NCI-H1092 (cell line): ENCODE data around the gene NRXN3.

Experiments used
- DNase-seq: peaks from one replicate; lab custom pipeline; 2025; lab: John Stamatoyannopoulos, UW

Gene NRXN3

DNA sequence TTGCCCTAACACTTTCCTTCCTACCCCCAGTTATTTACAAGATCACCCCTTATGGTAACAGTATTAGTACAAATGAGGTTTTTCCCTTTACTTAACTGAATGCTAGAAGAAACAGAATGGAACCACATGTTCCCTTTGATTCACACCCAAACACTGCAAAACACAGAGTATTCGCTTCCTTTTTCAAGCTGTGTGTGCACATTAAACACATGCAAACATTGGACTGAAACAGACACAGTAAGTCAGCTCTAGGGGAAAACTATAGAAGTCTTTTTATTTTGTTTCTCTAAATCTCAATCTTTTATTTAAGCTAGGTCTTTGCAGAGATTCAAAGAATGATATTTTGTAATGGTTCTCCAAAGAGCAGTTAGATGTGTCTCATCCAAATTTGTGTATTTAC is 1312.7 kb downstream of the NRXN3 start:
- DNase-seq, result no peak

GRCh38 chr14:79483477-79484388 is 1313.6 kb downstream of the NRXN3 start:
- DNase-seq, result no peak

DNA sequence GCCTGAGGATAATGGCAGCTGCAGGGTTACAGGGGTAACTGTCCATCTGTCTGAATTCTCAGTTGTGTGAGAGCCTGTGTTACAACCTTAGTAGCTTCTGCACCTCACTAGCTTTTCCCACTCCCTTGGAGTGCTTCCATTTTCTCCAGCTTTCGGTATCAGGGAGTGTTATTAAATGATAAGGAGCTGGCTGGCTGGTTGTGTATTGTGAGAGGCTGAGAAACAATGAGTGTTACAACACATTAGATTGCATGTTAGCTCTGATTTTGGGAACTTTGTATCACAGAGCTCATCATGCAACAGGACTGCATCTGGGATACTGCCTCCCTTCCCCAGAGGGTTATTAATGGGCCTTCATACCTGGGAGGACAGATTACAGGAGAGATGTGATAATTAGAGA is 1317.5 kb downstream of the NRXN3 start:
- no peak for DNase-seq

GRCh38 chr14:79491161-79491560 is 1321.0 kb downstream of the NRXN3 start:
- no peak for DNase-seq

- DNase-seq, result no peak
These were observed 1323.0 kb downstream of the NRXN3 start for GRCh38 chr14:79493081-79493645.

DNA sequence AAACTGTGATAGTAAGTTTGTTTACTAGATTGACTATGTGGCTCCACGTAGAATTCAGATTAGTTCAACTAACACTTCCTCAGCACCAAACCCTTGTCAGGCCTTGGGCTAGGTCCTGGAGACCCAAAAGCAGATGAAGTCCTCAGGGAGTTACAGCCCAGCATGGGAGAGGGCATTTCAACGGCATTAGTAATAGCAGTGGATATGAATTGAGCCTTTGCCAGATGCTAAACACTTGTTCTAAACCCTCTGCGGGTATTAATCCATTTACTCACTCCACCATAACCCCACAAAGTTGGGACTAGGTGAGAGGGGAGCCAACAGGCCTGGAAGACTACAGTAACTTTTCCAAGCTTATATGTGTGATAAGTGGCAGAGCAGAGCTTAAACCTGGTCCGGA is 1326.5 kb downstream of the NRXN3 start:
- no peak for DNase-seq

GRCh38 chr14:79500489-79500888 is 1330.3 kb downstream of the NRXN3 start:
- DNase-seq, result no peak

- no peak for DNase-seq
These were observed 1332.1 kb downstream of the NRXN3 start for GRCh38 chr14:79502136-79502750.

DNA sequence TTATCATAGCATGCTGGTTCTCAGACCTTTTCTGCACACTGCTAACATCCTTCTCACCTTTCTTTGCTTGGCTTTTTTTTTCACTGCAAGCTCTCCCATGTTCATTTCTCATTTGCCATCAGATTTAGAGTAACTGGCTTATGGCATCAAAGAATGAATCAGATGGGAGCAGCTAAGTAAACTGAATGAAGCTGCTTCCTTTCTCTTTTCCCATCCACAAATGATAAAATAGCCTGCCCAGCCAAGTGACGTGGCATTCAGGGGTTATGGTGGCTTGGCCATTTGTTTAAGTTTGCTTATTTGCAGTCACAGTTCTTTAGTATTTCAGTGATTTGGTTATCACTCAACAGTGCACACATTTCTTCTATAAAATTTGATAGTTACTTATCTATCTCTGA is 1332.6 kb downstream of the NRXN3 start:
- no peak for DNase-seq

DNA sequence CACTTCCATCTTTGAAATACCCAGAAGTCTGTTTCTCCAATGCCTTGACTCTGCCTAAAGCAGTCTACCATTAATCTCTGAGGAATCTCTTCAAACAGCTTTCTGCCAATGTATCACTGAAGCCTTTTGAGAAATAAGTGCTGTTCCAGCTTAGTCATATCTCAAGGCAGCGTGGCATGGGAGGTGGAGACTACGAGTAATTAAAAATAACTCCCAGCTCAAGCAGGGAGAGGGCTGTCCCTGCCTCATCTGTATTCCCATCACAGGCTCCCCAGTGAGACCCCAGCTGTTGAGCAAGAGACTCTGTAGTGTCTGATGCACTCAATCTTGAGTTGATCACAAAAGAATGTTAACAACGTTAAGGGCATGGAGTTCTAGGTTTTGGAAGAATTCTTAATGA is 1340.5 kb downstream of the NRXN3 start:
- no peak for DNase-seq

DNA sequence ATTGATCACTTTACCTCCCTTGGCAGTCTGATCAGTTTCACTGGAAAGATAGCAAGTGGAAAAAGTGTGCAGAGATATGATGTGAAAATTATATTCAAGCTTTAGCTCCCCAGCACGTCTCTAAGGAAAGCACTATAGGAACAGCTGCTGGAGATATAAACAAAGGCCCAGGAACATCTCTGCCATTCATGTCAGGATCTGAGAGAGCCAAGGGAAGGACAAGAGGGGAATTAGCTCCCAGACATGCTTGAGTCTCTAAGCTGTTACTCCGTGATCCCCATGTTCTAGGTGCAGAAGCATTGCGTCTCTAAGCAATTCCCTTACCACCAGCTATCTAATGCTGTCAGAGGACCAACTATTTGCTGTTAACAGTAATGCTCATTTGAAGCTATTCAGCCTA is 1341.0 kb downstream of the NRXN3 start:
- DNase-seq, result no peak

- no peak for DNase-seq
These were observed 1343.3 kb downstream of the NRXN3 start for GRCh38 chr14:79513446-79513845.

- DNase-seq, result no peak
These were observed 1344.5 kb downstream of the NRXN3 start for GRCh38 chr14:79514700-79515099.

- DNase-seq, result no peak
These were observed 1345.0 kb downstream of the NRXN3 start for GRCh38 chr14:79515158-79515557.

DNA sequence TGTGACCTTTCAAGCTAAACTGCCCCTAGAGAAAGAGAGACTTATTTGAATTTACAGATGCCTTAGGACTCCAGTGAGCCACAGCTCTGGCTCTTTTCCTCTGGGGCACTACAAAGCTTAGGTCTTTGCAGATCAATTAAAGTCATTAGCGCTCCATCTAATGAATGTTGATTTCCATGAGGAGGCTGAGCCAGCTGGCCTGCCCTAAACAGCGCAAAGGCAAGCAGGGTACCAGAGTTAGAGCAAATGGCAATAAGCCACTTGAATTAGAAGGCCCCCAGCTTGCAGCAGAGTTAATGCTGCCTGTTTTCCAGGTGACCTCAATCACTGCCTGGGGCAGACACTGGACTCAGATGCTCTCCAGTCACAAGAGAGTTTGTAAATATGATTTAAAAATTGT is 1345.8 kb downstream of the NRXN3 start:
- DNase-seq, result no peak

GRCh38 chr14:79525416-79525815 is 1355.2 kb downstream of the NRXN3 start:
- DNase-seq, result no peak

DNA sequence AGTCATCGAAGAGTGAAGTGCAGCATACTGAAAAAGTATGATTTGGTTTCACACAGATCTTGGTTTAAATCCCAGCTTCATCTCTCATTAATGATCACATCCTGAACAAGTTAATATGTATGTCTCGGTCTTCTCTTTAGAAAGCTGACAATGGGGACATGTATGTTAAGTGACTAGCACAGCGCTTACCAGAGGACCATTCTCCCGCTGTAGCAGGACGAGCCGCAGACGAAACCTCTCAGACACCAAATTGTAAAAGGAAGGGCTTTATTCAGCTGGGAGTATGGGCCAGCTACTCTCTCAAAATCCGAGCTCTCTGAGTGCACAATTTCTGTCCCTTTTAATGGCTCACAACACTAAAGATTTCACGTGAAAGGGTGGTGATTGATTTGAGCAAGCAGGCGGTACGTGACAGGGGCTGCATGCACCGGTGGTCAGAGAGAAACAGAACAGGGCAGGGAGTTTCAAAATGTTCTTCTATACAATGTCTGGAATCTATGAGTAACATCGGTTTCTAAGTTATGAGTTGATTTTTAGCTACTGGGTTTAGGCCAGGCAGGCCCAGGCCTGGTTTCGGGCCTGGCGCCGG is 1358.7 kb downstream of the NRXN3 start:
- DNase-seq, result no peak

DNA sequence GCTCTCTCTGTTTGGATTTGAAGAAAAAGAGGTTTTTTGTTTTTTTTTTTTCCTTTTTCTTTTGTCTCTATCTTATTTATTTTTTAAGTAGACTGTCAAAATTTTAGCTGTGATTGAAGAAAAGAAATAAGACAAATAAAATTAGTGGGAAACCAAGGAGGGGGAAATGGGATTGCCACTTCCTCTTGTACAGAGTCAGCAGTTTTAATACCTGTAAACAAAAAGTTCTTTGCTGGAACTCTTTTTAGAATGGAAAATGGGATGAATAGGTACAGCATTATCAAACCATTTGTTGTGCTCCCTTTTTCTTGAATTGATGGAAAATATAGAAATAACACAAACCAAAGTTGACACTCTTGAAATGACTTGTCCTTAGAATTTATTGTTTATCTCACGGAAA is 1360.4 kb downstream of the NRXN3 start:
- DNase-seq, result no peak

DNA sequence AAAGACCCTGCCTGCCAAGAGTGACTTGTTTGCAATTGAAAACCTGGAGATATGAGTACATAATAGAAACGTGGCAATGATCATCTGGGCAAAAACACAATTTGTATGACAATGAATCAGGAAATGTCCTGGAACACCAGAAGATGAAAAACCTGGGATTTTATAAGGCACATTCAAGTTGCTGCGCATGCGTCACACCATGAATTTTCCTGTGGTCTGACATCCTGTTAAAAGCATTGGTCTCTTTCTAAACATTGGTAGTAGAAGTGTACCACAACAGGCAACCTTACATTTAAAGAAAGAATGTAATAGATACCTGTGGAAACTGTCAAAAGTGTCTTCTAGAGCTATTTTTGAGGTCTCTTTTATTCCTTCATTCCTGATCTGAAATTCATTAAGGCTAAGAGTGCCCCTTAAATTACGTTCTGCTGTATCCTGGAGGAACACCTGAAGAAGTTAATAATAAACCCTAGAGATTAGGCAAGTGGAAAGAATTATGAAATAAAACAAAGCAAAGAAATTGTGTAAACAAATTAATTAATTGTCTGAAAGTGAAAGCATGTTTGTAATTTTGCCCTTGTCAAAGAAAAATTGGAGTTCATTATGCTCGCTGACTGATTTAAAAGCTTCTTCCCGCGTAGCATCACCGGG is 1364.7 kb downstream of the NRXN3 start:
- no peak for DNase-seq

DNA sequence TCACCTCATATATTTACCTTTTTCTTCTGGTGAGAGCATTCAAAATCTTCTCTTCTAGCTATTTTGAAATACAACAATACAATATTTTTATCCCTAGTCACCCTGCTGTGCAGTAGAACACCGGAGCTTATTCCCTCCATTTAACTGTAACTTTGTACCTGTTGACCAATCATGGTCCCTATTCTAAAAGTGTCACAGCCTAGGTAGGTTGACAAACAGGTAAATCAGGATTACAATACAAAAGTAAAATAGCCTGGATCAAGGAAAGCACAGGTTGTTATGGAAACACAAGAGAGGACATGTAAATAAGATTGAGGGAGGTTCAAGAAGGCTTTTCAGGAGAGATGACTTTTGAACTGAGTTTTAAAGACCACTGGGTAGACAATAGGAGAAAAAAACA is 1370.2 kb downstream of the NRXN3 start:
- DNase-seq, result no peak

DNA sequence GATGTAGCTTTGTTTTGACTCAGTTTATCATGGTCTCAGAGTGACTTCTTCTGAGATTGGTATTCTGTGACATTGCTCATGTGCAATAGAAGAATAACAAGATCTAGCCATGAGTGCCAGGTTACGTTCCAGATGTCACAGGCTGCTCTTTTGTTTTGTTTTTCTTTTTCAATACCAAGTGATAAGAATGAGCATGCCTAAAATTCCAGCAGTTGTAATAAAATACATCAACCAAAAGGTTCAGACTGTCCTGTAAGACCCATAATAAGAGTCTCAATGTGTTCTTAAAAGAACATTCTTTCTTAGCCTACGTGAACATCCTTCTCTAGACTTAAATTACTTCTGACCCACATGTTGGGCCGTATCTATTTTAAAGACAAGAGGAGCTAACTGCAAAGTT is 1371.9 kb downstream of the NRXN3 start:
- no peak for DNase-seq

DNA sequence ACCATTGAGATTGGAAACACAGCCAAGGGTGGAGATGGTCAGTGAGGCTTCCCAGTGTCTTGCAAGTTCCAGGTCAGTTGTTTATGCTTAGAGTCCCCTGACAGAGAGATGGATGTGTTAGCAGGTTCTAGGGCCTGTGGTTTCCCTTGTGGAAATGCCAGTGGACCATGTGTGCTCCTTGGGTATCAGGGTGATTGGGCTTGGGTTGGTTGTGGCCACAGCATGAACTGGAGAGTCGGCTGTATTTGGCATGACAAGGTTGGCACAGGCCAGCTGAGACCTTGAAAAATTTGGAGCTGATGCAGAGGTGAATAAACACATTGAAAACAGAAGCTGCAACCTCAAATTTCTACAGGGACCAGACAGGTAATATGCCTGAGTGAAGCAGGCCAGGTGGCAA is 1373.2 kb downstream of the NRXN3 start:
- DNase-seq, result no peak
